Measurements from ENCODE around the gene MTCH1. TPM values are rescaled to one million over a fixed set of nuclear protein-coding genes. Genes with fewer than 3 reads are reported as not detected.

Gene MTCH1
- 194 TPM for total RNA-seq
- long read RNA-seq, transcript MTCH1-202 (12 exons, 2,057 nt), result minor isoform, 283 of 851 reads
- long read RNA-seq, transcript MTCH1-201 (12 exons, 2,006 nt), result major isoform, 415 of 851 reads
- long read RNA-seq, transcript MTCH1-204 (11 exons, 1,572 nt), result minor isoform, 30 of 851 reads
- long read RNA-seq, partial matches to known transcripts, result 50 of 851 reads
- long read RNA-seq, other reads (novel, unspliced or antisense), result 73 of 851 reads

GRCh38 chr6:36985808-36986703 is at the start of gene MTCH1:
MTCH1 (minus strand) TSS chr6:36986196; CDS start chr6:36986173, 23 bp downstream.
- ATAC-seq (peak; percentile 97), DNase-seq (peak; percentile 94)
- Histone ChIP-seq H3K9me3 (no peaks in the 10 kb centered on the region), H3K4me1 (peaks cover 36% of the 10 kb centered on the region), H3K4me3 (peak within 1 kb of the TSS; percentile 80), H3K27ac (peak within 1 kb of the TSS; percentile 98), H3K27me3 (no peaks in the 10 kb centered on the region), H3K36me3 (no peaks in the 10 kb centered on the region)
- intact Hi-C loops (cut with DNase I), result loop anchor here (5.0 kb wide), 1 partner anchor 74 kb away; no protein-coding TSS in a partner anchor
- TF ChIP-seq CTCF (IDR thresholded peaks at IDR 0.05), result no peak

DNA sequence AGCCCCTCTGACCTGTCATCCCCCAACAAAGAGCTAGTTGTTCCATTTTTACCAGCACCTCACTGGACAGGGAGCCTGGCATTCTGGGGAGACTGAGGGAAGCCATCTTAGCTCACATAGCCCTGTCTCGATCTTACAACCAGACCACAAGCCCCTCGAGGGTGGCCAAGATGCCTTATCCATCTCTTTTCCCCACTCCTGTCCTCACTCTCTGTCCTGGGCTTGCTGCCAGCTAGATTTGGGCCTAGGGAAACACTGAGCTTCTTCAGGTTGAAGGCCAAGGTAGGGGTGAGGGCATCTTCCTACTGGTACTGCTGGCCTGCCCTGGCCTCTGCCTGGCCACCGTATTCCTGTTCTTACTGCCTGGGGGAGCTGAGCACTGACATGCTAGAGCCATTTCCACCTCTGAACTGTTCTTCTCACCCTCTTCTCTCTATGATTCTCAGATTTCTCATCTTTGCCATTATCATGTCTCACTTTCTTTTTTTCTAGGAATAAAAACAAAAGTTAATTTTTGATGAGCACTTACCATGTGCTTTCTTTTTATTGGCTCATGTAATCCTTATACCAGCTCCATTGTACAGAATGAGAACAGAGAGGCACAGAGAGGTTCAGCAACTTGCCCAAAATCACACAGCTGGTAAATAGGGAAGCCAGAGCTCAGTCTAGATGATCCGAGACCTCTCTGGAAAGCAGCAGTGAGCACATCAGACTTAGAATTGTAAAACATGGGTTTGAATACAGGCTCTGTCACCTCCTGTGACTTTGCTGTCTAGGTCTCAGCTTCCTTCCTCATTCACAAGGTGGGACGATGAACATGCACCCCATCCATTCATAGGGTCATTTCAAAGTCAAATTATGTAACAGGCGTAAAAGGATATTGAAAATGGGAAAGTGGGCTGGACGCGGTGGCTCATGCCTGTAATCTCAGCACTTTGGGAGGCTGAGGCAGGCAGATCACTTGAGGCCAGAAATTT is 48.1 kb upstream of the MTCH1 start:
- peak; percentile 39 for ATAC-seq
- no peak for TF ChIP-seq CTCF (IDR thresholded peaks at IDR 0.05)
- no peak for DNase-seq
- intact Hi-C loops (cut with DNase I), result no loop called here
- Histone ChIP-seq H3K4me3 (no peak overlapping the region), H3K4me1 (peaks cover 11% of the 10 kb centered on the region), H3K9me3 (no peaks in the 10 kb centered on the region), H3K27me3 (no peaks in the 10 kb centered on the region), H3K27ac (no peak overlapping the region), H3K36me3 (no peaks in the 10 kb centered on the region)

GRCh38 chr6:37033255-37033654 is 47.3 kb upstream of the MTCH1 start:
- ATAC-seq (peak; percentile 63), DNase-seq (no peak)
- Histone ChIP-seq H3K4me1 (peaks cover 3% of the 10 kb centered on the region), H3K27ac (no peak overlapping the region), H3K27me3 (no peaks in the 10 kb centered on the region), H3K9me3 (no peaks in the 10 kb centered on the region), H3K36me3 (no peaks in the 10 kb centered on the region), H3K4me3 (no peak overlapping the region)
- no peak for TF ChIP-seq CTCF (IDR thresholded peaks at IDR 0.05)
- intact Hi-C loops (cut with DNase I), result no loop called here

- Histone ChIP-seq H3K27ac (no peak overlapping the region), H3K9me3 (no peaks in the 10 kb centered on the region), H3K27me3 (no peaks in the 10 kb centered on the region), H3K4me3 (no peak overlapping the region), H3K4me1 (peaks cover 3% of the 10 kb centered on the region), H3K36me3 (no peaks in the 10 kb centered on the region)
- intact Hi-C loops (cut with DNase I), result no loop called here
- ATAC-seq, result no peak
- DNase-seq, result no peak
- no peak for TF ChIP-seq CTCF (IDR thresholded peaks at IDR 0.05)
These were observed 46.2 kb upstream of the MTCH1 start for GRCh38 chr6:37032239-37032638.

DNA sequence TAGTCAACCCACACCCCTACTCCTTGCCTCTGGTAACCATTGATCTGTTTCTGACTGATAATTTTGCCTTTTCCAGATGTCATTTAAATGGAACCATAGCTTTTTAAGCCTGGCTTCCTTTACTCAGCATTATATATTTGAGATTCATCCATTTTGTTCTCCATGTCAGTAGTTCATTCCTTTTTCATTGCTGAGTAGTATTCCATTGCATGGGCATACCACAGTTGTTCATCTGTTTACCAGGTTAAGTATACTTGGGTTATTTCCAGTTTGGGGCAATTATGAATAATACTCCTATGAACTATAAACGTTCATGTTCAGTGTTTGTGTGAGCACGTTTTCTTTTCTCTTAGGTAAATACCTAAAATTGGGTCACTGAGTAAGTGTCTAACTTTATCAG is 44.6 kb upstream of the MTCH1 start:
- Histone ChIP-seq H3K27me3 (no peaks in the 10 kb centered on the region), H3K27ac (no peak overlapping the region), H3K4me3 (no peak overlapping the region), H3K4me1 (peaks cover 3% of the 10 kb centered on the region), H3K36me3 (no peaks in the 10 kb centered on the region), H3K9me3 (no peaks in the 10 kb centered on the region)
- ATAC-seq, result no peak
- intact Hi-C loops (cut with DNase I), result no loop called here
- no peak for DNase-seq
- TF ChIP-seq CTCF (IDR thresholded peaks at IDR 0.05), result no peak

All from upper lobe of right lung (tissue), 1 donor.